Measurements from ENCODE around the gene CDH23.

The CDH23 gene

GRCh38 chr10:71751515-71752224 lies 354.9 kb downstream of the CDH23 start:
- DNase-seq = no peak

GRCh38 chr10:71752391-71753090 lies 355.8 kb downstream of the CDH23 start:
- peak; percentile 59 for DNase-seq

GRCh38 chr10:71753091-71753959 lies 356.6 kb downstream of the CDH23 start:
- no peak for DNase-seq

GRCh38 chr10:71753960-71754505 lies 357.3 kb downstream of the CDH23 start:
- no peak for DNase-seq

GRCh38 chr10:71754562-71754961 lies 357.8 kb downstream of the CDH23 start:
- no peak for DNase-seq

GRCh38 chr10:71755179-71755879 lies 358.6 kb downstream of the CDH23 start:
- DNase-seq = no peak

GRCh38 chr10:71756311-71757191 lies 359.8 kb downstream of the CDH23 start:
- peak; percentile 37 for DNase-seq

- peak; percentile 61 for DNase-seq
Measured at GRCh38 chr10:71757399-71757922, 360.7 kb downstream of the CDH23 start.

GRCh38 chr10:71761105-71761511 lies 364.4 kb downstream of the CDH23 start:
- DNase-seq = peak; percentile 75

- DNase-seq = no peak
Measured at GRCh38 chr10:71761541-71762113, 364.9 kb downstream of the CDH23 start.

GRCh38 chr10:71762324-71762723 lies 365.6 kb downstream of the CDH23 start:
- DNase-seq = no peak

- no peak for DNase-seq
Measured at GRCh38 chr10:71763352-71764127, 366.8 kb downstream of the CDH23 start.

GRCh38 chr10:71765176-71765904 lies 368.6 kb downstream of the CDH23 start:
- DNase-seq = no peak

GRCh38 chr10:71765906-71766716 lies 369.4 kb downstream of the CDH23 start:
- no peak for DNase-seq

- no peak for DNase-seq
Measured at GRCh38 chr10:71766717-71767419, 370.1 kb downstream of the CDH23 start.

- DNase-seq = no peak
Measured at GRCh38 chr10:71767420-71768035, 370.8 kb downstream of the CDH23 start.

- DNase-seq = no peak
Measured at GRCh38 chr10:71769279-71769823, 372.6 kb downstream of the CDH23 start.
